Measurements from ENCODE around the gene PDLIM4. TPM values are rescaled to one million over a fixed set of nuclear protein-coding genes. Genes with fewer than 3 reads are reported as not detected.

PDLIM4 gene
- total and polyA plus RNA-seq, 7 experiments from 2014 or later = 0.99 TPM; not detected in 6

- Mint-ChIP-seq H3K27ac (no peak overlapping the region), H3K36me3 (peaks cover 0 to 8% (median 0%) of the 10 kb centered on the region in 5 donors), H3K9me3 (peaks cover 0 to 4% (median 0%) of the 10 kb centered on the region in 11 donors), H3K4me3 (no peak overlapping the region), H3K4me1 (peaks cover 0 to 23% (median 9%) of the 10 kb centered on the region in 7 donors), H3K27me3 (peaks cover 16 to 40% (median 23%) of the 10 kb centered on the region in 5 donors)
- Histone ChIP-seq H3K4me3 (ENCODE audit: low read length) (no peak overlapping the region), H3K4me1 (ENCODE audit: control insufficient read depth in 2 of 2, insufficient read depth in 2 of 2, low read length in 2 of 2) (no peaks in the 10 kb centered on the region), H3K9me3 (ENCODE audit: control insufficient read depth in 2 of 3, low read length in 3 of 3) (no peaks in the 10 kb centered on the region), H3K27ac (ENCODE audit: low read depth, low read length) (no peak overlapping the region), H3K27me3 (ENCODE audit: control insufficient read depth in 2 of 2, insufficient read depth in 2 of 2, low read length in 2 of 2) (no peaks in the 10 kb centered on the region), H3K36me3 (ENCODE audit: control insufficient read depth in 2 of 3, insufficient read depth in 3 of 3, low read length in 3 of 3) (no peaks in the 10 kb centered on the region)
- POLR2A ChIA-PET = no interaction called here
- DNase-seq = no peak
- ATAC-seq = no peak
- intact Hi-C loops (cut with micrococcal nuclease) = loop anchor here in 1 of 2 donors (10.0 kb wide), 2 partner anchors 132 to 272 kb away; partner anchors contain the start of gene SLC22A5
- CTCF ChIA-PET = no interaction called here
These were observed 24.4 kb upstream of the PDLIM4 start for GRCh38 chr5:132233081-132233480.

- Mint-ChIP-seq H3K36me3 (peaks cover 0 to 8% (median 0%) of the 10 kb centered on the region in 5 donors), H3K4me1 (peaks cover 0 to 22% (median 9%) of the 10 kb centered on the region in 7 donors), H3K27me3 (peaks cover 11 to 32% (median 19%) of the 10 kb centered on the region in 5 donors), H3K4me3 (no peak overlapping the region), H3K9me3 (peaks cover 0 to 4% (median 0%) of the 10 kb centered on the region in 11 donors), H3K27ac (no peak overlapping the region)
- intact Hi-C loops (cut with micrococcal nuclease) = loop anchor here in 1 of 2 donors (10.0 kb wide), 2 partner anchors 131 to 271 kb away; partner anchors contain the start of gene SLC22A5
- H3K27me3 ChIP-seq (ENCODE audit: control insufficient read depth in 2 of 2, insufficient read depth in 2 of 2, low read length in 2 of 2) = no peaks in the 10 kb centered on the region
- no peaks in the 10 kb centered on the region for H3K9me3 ChIP-seq (ENCODE audit: control insufficient read depth in 2 of 3, low read length in 3 of 3)
- no peak overlapping the region for H3K4me3 ChIP-seq (ENCODE audit: low read length)
- H3K27ac ChIP-seq (ENCODE audit: low read depth, low read length) = no peak overlapping the region
- DNase-seq (no peak), ATAC-seq (no peak)
- POLR2A ChIA-PET = no interaction called here
- CTCF ChIA-PET = no interaction called here
- H3K4me1 ChIP-seq (ENCODE audit: control insufficient read depth in 2 of 2, insufficient read depth in 2 of 2, low read length in 2 of 2) = no peaks in the 10 kb centered on the region
- no peaks in the 10 kb centered on the region for H3K36me3 ChIP-seq (ENCODE audit: control insufficient read depth in 2 of 3, insufficient read depth in 3 of 3, low read length in 3 of 3)
These were observed 23.4 kb upstream of the PDLIM4 start for GRCh38 chr5:132233811-132234683.

- Mint-ChIP-seq H3K4me1 (peaks cover 0 to 16% (median 4%) of the 10 kb centered on the region in 7 donors), H3K27ac (no peak overlapping the region), H3K27me3 (peaks cover 5 to 26% (median 13%) of the 10 kb centered on the region in 5 donors), H3K36me3 (peaks cover 0 to 8% (median 0%) of the 10 kb centered on the region in 5 donors), H3K4me3 (no peak overlapping the region), H3K9me3 (peaks cover 0 to 4% (median 0%) of the 10 kb centered on the region in 11 donors)
- Histone ChIP-seq H3K9me3 (ENCODE audit: control insufficient read depth in 2 of 3, low read length in 3 of 3) (no peaks in the 10 kb centered on the region), H3K4me1 (ENCODE audit: control insufficient read depth in 2 of 2, insufficient read depth in 2 of 2, low read length in 2 of 2) (no peaks in the 10 kb centered on the region), H3K27me3 (ENCODE audit: control insufficient read depth in 2 of 2, insufficient read depth in 2 of 2, low read length in 2 of 2) (no peaks in the 10 kb centered on the region), H3K27ac (ENCODE audit: low read depth, low read length) (no peak overlapping the region), H3K36me3 (ENCODE audit: control insufficient read depth in 2 of 3, insufficient read depth in 3 of 3, low read length in 3 of 3) (no peaks in the 10 kb centered on the region), H3K4me3 (ENCODE audit: low read length) (no peak overlapping the region)
- intact Hi-C loops (cut with micrococcal nuclease) = loop anchor here in 1 of 2 donors (10.0 kb wide), 2 partner anchors 130 to 270 kb away; partner anchors contain the start of gene SLC22A5
- DNase-seq = no peak
- ChIA-PET CTCF (no interaction called here), POLR2A (no interaction called here)
- ATAC-seq = no peak
These were observed 22.8 kb upstream of the PDLIM4 start for GRCh38 chr5:132234684-132235062.

DNA sequence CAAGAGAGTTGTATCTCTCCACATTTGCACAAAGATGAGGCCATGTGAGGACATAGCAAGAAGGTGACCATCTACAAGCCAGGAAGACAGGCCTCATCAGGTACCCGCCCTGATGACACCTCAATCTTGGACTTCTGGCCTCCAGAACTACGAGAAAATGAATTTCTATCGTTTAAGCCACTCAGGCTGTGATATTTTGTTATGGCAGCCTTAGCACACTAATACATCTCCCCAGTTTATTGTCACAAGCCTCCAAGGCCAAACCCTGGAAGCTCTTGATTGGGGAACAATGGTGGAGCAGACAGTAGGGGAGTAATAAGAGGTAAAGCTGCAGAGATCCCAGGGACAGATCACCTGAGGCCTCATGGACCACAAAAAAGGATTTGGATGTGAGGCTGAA, 22.2 kb upstream of the PDLIM4 start:
- ATAC-seq (no peak), DNase-seq (no peak)
- H3K27me3 Mint-ChIP-seq = peaks cover 0 to 20% (median 7%) of the 10 kb centered on the region in 5 donors
- H3K36me3 Mint-ChIP-seq = peaks cover 0 to 8% (median 0%) of the 10 kb centered on the region in 5 donors
- H3K4me1 ChIP-seq (ENCODE audit: control insufficient read depth in 2 of 2, insufficient read depth in 2 of 2, low read length in 2 of 2) = no peaks in the 10 kb centered on the region
- no peaks in the 10 kb centered on the region for H3K9me3 ChIP-seq (ENCODE audit: control insufficient read depth in 2 of 3, low read length in 3 of 3)
- no peak overlapping the region for H3K4me3 Mint-ChIP-seq
- intact Hi-C loops (cut with micrococcal nuclease) = loop anchor here in 1 of 2 donors (10.0 kb wide), 2 partner anchors 129 to 269 kb away; partner anchors contain the start of gene SLC22A5
- no peak overlapping the region for H3K27ac Mint-ChIP-seq
- ChIA-PET CTCF (no interaction called here), POLR2A (no interaction called here)
- H3K36me3 ChIP-seq (ENCODE audit: control insufficient read depth in 2 of 3, insufficient read depth in 3 of 3, low read length in 3 of 3) = no peaks in the 10 kb centered on the region
- H3K4me1 Mint-ChIP-seq = peaks cover 0 to 12% (median 2%) of the 10 kb centered on the region in 7 donors
- H3K9me3 Mint-ChIP-seq = peaks cover 0 to 4% (median 0%) of the 10 kb centered on the region in 11 donors
- H3K27ac ChIP-seq (ENCODE audit: low read depth, low read length) = no peak overlapping the region
- no peaks in the 10 kb centered on the region for H3K27me3 ChIP-seq (ENCODE audit: control insufficient read depth in 2 of 2, insufficient read depth in 2 of 2, low read length in 2 of 2)
- H3K4me3 ChIP-seq (ENCODE audit: low read length) = no peak overlapping the region

DNA sequence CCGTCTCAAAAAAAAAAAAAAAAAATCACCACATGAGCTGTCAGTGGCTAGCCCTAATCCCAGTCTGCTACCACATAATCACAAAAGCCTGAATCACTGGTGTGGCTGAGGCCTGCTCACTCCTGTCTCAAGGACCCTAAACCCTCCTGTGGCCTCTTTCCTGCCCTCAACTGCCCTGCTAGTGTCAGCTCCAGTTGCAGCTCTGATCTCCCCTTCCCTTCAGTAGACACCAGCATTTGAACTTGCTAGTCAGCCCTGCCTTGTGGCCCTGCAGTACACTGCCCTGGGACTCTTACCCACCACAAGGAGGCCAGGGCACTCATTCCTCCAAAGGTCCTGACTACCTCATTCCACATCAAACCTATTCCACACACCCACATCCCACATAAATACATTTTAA, 20.4 kb upstream of the PDLIM4 start:
- Mint-ChIP-seq H3K36me3 (peaks cover 0 to 3% (median 0%) of the 10 kb centered on the region in 5 donors), H3K27ac (no peak overlapping the region), H3K9me3 (peaks cover 0 to 14% (median 8%) of the 10 kb centered on the region in 11 donors), H3K4me1 (peaks cover 0 to 2% (median 0%) of the 10 kb centered on the region in 7 donors), H3K27me3 (peaks cover 4 to 12% (median 8%) of the 10 kb centered on the region in 5 donors), H3K4me3 (no peak overlapping the region)
- POLR2A ChIA-PET = no interaction called here
- Histone ChIP-seq H3K36me3 (ENCODE audit: control insufficient read depth in 2 of 3, insufficient read depth in 3 of 3, low read length in 3 of 3) (no peaks in the 10 kb centered on the region), H3K27me3 (ENCODE audit: control insufficient read depth in 2 of 2, insufficient read depth in 2 of 2, low read length in 2 of 2) (no peaks in the 10 kb centered on the region), H3K4me1 (ENCODE audit: control insufficient read depth in 2 of 2, insufficient read depth in 2 of 2, low read length in 2 of 2) (no peaks in the 10 kb centered on the region), H3K27ac (ENCODE audit: low read depth, low read length) (no peak overlapping the region), H3K9me3 (ENCODE audit: control insufficient read depth in 2 of 3, low read length in 3 of 3) (no peaks in the 10 kb centered on the region), H3K4me3 (ENCODE audit: low read length) (no peak overlapping the region)
- CTCF ChIA-PET = interaction anchor here (1.0 to 2.5 kb wide), 2 partner anchors 56 to 263 kb away, joined by 3 to 9 read pairs; no protein-coding TSS in a partner anchor
- DNase-seq (no peak), ATAC-seq (no peak)
- intact Hi-C loops (cut with micrococcal nuclease) = loop anchor here in 1 of 2 donors (10.0 kb wide), 2 partner anchors 128 to 268 kb away; partner anchors contain the start of gene SLC22A5

DNA sequence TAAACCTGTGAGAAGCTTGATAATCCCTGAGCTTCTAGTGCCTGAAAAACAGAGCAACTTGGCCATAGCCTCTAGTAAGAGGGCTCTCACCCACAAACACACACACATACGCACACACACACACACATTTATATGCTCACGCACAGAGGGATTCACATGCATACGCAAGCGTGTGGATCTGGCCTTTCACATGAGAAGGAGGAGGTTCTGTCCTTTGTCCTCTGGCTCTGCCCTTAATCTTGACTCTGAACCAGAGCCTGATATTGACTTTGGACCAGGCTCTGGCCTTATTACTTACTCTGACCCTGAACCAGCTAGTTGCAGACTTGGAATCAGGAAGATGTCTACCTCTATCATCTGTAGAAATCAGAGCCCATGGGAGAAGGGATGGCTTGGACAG, 19.8 kb upstream of the PDLIM4 start:
- Histone ChIP-seq H3K27me3 (ENCODE audit: control insufficient read depth in 2 of 2, insufficient read depth in 2 of 2, low read length in 2 of 2) (no peaks in the 10 kb centered on the region), H3K27ac (ENCODE audit: low read depth, low read length) (no peak overlapping the region), H3K4me1 (ENCODE audit: control insufficient read depth in 2 of 2, insufficient read depth in 2 of 2, low read length in 2 of 2) (no peaks in the 10 kb centered on the region), H3K9me3 (ENCODE audit: control insufficient read depth in 2 of 3, low read length in 3 of 3) (no peaks in the 10 kb centered on the region), H3K36me3 (ENCODE audit: control insufficient read depth in 2 of 3, insufficient read depth in 3 of 3, low read length in 3 of 3) (no peaks in the 10 kb centered on the region), H3K4me3 (ENCODE audit: low read length) (no peak overlapping the region)
- POLR2A ChIA-PET = no interaction called here
- CTCF ChIA-PET = interaction anchor here (0.6 to 2.5 kb wide), 9 partner anchors 8 to 263 kb away, joined by 3 to 9 read pairs (median 4); no protein-coding TSS in a partner anchor
- no peak overlapping the region for H3K27ac Mint-ChIP-seq
- ATAC-seq (no peak), DNase-seq (no peak)
- peaks cover 0 to 2% (median 0%) of the 10 kb centered on the region in 7 donors for H3K4me1 Mint-ChIP-seq
- H3K9me3 Mint-ChIP-seq = peaks cover 0 to 17% (median 9%) of the 10 kb centered on the region in 11 donors
- H3K27me3 Mint-ChIP-seq = peaks cover 4 to 15% (median 5%) of the 10 kb centered on the region in 5 donors
- intact Hi-C loops (cut with micrococcal nuclease) = loop anchor here in 1 of 2 donors (2.0 to 10.0 kb wide), 3 partner anchors 127 to 267 kb away; partner anchors contain the start of gene SLC22A5
- peaks cover 0 to 3% (median 0%) of the 10 kb centered on the region in 5 donors for H3K36me3 Mint-ChIP-seq
- H3K4me3 Mint-ChIP-seq = no peak overlapping the region
